Suprapubic skin (tissue), 4 donors: ENCODE data around the gene PIAS1. TPM values are rescaled to one million over a fixed set of nuclear protein-coding genes. Genes with fewer than 3 reads are reported as not detected.

Experiments
- DNase-seq, 2 donors: peaks; one replicate each; pipeline ENCODE4 v3.0.0-alpha.2; 2019; ENCODE audit warnings: low spot score in 2 of 2
- H3K27ac ChIP-seq: fragments of 200-600 bp; sonication (generic); one replicate; pipeline ENCODE4 v1.5.1; 2019
- H3K27me3 ChIP-seq: fragments of 200-600 bp; sonication (generic); one replicate; pipeline ENCODE4 v1.5.1; 2019
- H3K36me3 ChIP-seq: fragments of 200-600 bp; sonication (generic); one replicate; pipeline ENCODE4 v1.5.1; 2019
- H3K4me1 ChIP-seq: fragments of 200-600 bp; sonication (generic); one replicate; pipeline ENCODE4 v1.5.1; 2019
- H3K4me3 ChIP-seq: fragments of 200-600 bp; sonication (generic); one replicate; pipeline ENCODE4 v1.5.1; 2019; ENCODE audit warnings: mild to moderate bottlenecking
- H3K9me3 ChIP-seq: fragments of 200-600 bp; sonication (generic); one replicate; pipeline ENCODE4 v1.5.1; 2019
- EP300 ChIP-seq: sonication (generic); formaldehyde crosslinking; IDR thresholded peaks from one replicate; pipeline ENCODE4 v1.6.1; 2017; ENCODE audit warnings: antibody characterized with exemption
- POLR2A ChIP-seq, 2 donors: fragments of 450-650 bp; IDR thresholded peaks; one replicate each; pipeline ENCODE4 v1.6.1; 2017; ENCODE audit warnings: antibody characterized with exemption in 2 of 2, mild to moderate bottlenecking in 2 of 2, moderate library complexity in 2 of 2
- POLR2AphosphoS5 ChIP-seq, 3 donors: sonication (generic); formaldehyde crosslinking; IDR thresholded peaks; one replicate each; pipeline ENCODE4 v1.6.1; 2017; ENCODE audit warnings: antibody characterized with exemption in 3 of 3
- WGBS: methylation state at CpG from one replicate; pipeline ENCODE4 v1.1.5; 2018; 5-methylcytosine and 5-hydroxymethylcytosine counted together
- total RNA-seq, 4 donors: library from RNA; depleted of rRNA; stranded (reverse); fragments of >200 nt; gene quantifications; one replicate each; pipeline ENCODE4 v1.1.0, GENCODE V29; 2016
- TF ChIP-seq, protein P1 (sequence below), 2 donors: fragments of 200-600 bp in 1 of 2; fragments of 450-650 bp in 1 of 2; sonication (generic) in 1 of 2; IDR thresholded peaks; one replicate each; pipeline ENCODE4 v1.5.1; 2016 to 2019; ENCODE audit warnings: antibody characterized with exemption in 2 of 2, mild to moderate bottlenecking in 1 of 2, moderate library complexity in 1 of 2

Gene PIAS1
- total RNA-seq, 4 donors from 2014 or later, result 43.7 to 71.5 (median 52.5) TPM

DNA sequence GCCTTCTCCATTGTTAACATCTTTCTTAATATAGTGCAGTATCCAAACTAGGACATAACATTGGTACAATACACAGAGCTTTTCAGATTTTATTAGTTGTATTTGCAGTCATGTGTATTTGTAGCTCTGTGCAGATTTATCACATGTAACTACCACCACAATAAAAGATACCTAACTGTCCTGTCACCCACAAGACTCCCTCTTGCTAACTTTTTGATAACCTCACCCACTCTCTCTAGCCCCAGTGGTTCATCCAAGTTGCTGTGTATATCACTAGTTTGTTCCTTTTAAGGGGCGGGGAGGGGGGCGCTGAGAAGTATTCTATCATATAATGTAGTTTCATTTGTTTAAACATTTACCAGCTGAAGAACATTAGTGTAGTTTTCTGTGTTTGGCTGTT, 46.1 kb downstream of the PIAS1 start:
- H3K36me3 ChIP-seq, result peaks cover 24% of the 10 kb centered on the region
- no peaks in the 10 kb centered on the region for H3K4me1 ChIP-seq
- no peak for DNase-seq
- H3K27ac ChIP-seq, result no peak overlapping the region
- no peak for TF ChIP-seq POLR2AphosphoS5 (IDR thresholded peaks at IDR 0.05)
- no peak for TF ChIP-seq POLR2A (IDR thresholded peaks at IDR 0.05)
- TF ChIP-seq, protein P1, sequence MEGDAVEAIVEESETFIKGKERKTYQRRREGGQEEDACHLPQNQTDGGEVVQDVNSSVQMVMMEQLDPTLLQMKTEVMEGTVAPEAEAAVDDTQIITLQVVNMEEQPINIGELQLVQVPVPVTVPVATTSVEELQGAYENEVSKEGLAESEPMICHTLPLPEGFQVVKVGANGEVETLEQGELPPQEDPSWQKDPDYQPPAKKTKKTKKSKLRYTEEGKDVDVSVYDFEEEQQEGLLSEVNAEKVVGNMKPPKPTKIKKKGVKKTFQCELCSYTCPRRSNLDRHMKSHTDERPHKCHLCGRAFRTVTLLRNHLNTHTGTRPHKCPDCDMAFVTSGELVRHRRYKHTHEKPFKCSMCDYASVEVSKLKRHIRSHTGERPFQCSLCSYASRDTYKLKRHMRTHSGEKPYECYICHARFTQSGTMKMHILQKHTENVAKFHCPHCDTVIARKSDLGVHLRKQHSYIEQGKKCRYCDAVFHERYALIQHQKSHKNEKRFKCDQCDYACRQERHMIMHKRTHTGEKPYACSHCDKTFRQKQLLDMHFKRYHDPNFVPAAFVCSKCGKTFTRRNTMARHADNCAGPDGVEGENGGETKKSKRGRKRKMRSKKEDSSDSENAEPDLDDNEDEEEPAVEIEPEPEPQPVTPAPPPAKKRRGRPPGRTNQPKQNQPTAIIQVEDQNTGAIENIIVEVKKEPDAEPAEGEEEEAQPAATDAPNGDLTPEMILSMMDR (IDR thresholded peaks at IDR 0.05), result no peak
- no peak for TF ChIP-seq EP300
- no peaks in the 10 kb centered on the region for H3K27me3 ChIP-seq
- peaks cover 9% of the 10 kb centered on the region for H3K9me3 ChIP-seq
- 95% methylated on average over 2 of the region's 2 CpGs for WGBS
- no peak overlapping the region for H3K4me3 ChIP-seq

DNA sequence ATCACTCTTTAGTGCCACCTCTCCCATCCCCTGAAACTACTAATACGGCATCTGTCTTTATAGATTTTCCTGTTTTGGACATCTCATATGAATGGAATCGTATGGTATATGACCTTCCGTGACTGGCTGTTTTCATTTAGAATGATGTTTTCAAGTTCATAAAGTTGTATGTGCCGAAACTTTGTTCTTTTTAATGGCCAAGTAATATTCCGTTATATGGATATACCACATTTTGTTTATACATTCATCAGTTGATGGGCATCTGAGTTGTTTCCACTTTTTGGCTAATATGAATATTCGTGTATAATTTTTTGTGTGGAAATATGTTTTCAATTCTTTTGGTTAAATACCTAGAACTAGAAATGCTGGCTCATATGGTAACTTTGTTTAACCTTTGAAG, 49.5 kb downstream of the PIAS1 start:
- Histone ChIP-seq H3K27ac (no peak overlapping the region), H3K4me3 (no peak overlapping the region), H3K36me3 (peaks cover 13% of the 10 kb centered on the region), H3K27me3 (no peaks in the 10 kb centered on the region), H3K9me3 (no peaks in the 10 kb centered on the region), H3K4me1 (no peaks in the 10 kb centered on the region)
- TF ChIP-seq POLR2AphosphoS5 (IDR thresholded peaks at IDR 0.05), result no peak
- 94% methylated on average over 6 of the region's 6 CpGs for WGBS
- DNase-seq, result no peak

DNA sequence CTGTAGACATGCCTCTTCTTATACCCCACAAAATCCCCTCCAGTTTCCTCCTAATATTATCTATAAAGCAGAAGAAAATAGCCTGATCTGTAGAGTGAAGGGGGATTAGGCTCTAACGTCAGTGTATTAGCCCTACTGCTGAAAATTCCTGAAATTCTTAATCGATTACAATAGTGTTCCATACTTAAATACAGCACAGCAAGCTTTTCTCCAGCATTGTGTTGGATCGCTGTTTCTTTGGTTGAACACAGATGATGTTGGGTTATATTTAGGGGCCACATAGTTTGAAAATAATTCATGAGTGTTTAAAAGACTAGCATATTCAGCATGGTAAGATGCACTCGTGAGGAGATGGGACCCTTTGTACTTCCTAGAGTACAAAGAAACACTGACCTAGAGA, 52.5 kb downstream of the PIAS1 start:
- H3K27ac ChIP-seq, result no peak overlapping the region
- 65% methylated on average over 4 of the region's 4 CpGs for WGBS
- peaks cover 8% of the 10 kb centered on the region for H3K36me3 ChIP-seq
- no peaks in the 10 kb centered on the region for H3K4me1 ChIP-seq
- no peak for DNase-seq
- TF ChIP-seq, protein P1 (IDR thresholded peaks at IDR 0.05), result no peak
- TF ChIP-seq POLR2A (IDR thresholded peaks at IDR 0.05) (no peak), POLR2AphosphoS5 (IDR thresholded peaks at IDR 0.05) (no peak), EP300 (no peak)
- no peaks in the 10 kb centered on the region for H3K9me3 ChIP-seq
- no peak overlapping the region for H3K4me3 ChIP-seq
- H3K27me3 ChIP-seq, result no peaks in the 10 kb centered on the region

DNA sequence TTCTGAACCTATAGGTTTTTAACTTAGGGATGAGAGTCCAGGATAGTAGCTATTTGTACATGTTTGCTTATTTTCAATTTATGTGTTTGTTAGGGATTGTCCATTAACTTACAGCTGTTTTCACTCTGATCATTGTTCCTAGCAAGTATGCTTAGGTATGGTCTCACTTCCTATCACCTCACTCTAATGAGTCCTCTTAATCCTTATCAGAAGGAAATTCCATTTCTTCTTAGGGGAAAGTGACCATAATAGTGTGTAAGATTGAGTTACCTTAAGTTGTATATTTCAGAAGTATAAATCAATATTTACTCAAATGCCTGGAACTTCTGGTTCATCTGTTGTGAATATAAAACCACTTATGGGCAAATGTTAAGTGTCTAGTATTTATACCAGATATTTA, 53.0 kb downstream of the PIAS1 start:
- no peak for DNase-seq
- H3K4me1 ChIP-seq, result peaks cover under 1% of the 10 kb centered on the region
- TF ChIP-seq, protein P1 (IDR thresholded peaks at IDR 0.05), result no peak

DNA sequence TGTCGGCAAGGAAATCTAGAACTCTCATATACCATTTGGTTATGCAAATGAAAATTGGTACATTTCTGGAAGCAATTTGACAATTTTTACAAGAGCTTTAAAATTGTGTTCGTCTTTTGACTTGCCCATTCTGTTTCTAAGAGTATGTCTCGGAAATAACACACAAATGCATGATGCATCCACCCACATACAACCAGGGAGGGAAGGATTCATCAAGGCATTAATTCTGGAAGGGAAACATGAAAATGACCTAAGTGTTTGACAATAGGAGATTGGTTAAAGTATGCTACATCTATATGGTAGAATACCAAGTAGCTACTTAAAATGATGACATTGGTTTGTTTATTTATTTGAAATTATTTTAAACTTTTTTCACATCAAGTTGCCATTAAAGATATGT, 58.6 kb downstream of the PIAS1 start:
- TF ChIP-seq POLR2AphosphoS5 (IDR thresholded peaks at IDR 0.05) (no peak), POLR2A (IDR thresholded peaks at IDR 0.05) (no peak), EP300 (no peak)
- TF ChIP-seq, protein P1 (IDR thresholded peaks at IDR 0.05), result no peak
- Histone ChIP-seq H3K27me3 (no peaks in the 10 kb centered on the region), H3K36me3 (no peaks in the 10 kb centered on the region), H3K9me3 (no peaks in the 10 kb centered on the region), H3K4me3 (no peak overlapping the region), H3K27ac (no peak overlapping the region), H3K4me1 (peaks cover 30% of the 10 kb centered on the region)
- 59% methylated on average over 3 of the region's 3 CpGs for WGBS
- DNase-seq, result no peak

More for the DNA sequence above, 53.0 kb downstream of the PIAS1 start:
- H3K36me3 ChIP-seq, result peaks cover 8% of the 10 kb centered on the region
- no peaks in the 10 kb centered on the region for H3K9me3 ChIP-seq
- H3K27me3 ChIP-seq, result no peaks in the 10 kb centered on the region
- no peak overlapping the region for H3K27ac ChIP-seq
- no peak overlapping the region for H3K4me3 ChIP-seq

DNA sequence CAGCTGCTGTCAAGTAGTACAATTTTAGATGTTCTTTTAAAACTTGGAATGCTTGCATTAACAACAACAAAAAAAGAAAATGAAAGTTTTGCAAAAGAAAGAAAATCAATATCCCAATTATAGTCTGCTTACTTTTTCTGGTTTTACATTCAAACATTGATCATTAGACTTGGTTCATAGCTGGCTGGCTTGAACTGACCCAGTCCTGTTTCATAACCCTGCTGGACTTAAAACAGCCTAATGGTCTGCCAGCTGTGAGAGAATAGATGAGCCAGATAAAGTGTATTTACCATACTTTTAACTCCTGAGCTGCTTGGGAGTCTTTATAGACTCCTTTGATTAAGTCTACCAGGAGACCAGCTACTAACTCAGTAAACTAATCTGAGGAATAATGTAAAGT, 59.2 kb downstream of the PIAS1 start:
- TF ChIP-seq, protein P1 (IDR thresholded peaks at IDR 0.05), result no peak
- no peak for TF ChIP-seq EP300
- no peak for DNase-seq
- no peak overlapping the region for H3K27ac ChIP-seq
- H3K36me3 ChIP-seq, result no peaks in the 10 kb centered on the region
- H3K4me3 ChIP-seq, result no peak overlapping the region
- H3K4me1 ChIP-seq, result peaks cover 30% of the 10 kb centered on the region
- no peaks in the 10 kb centered on the region for H3K9me3 ChIP-seq
- no peaks in the 10 kb centered on the region for H3K27me3 ChIP-seq
